ENCODE results near the gene POU2F3.

GRCh38 chr11:120327311-120327710 is 87.4 kb downstream of the POU2F3 start:
- TF ChIP-seq, protein P1, sequence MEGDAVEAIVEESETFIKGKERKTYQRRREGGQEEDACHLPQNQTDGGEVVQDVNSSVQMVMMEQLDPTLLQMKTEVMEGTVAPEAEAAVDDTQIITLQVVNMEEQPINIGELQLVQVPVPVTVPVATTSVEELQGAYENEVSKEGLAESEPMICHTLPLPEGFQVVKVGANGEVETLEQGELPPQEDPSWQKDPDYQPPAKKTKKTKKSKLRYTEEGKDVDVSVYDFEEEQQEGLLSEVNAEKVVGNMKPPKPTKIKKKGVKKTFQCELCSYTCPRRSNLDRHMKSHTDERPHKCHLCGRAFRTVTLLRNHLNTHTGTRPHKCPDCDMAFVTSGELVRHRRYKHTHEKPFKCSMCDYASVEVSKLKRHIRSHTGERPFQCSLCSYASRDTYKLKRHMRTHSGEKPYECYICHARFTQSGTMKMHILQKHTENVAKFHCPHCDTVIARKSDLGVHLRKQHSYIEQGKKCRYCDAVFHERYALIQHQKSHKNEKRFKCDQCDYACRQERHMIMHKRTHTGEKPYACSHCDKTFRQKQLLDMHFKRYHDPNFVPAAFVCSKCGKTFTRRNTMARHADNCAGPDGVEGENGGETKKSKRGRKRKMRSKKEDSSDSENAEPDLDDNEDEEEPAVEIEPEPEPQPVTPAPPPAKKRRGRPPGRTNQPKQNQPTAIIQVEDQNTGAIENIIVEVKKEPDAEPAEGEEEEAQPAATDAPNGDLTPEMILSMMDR (IDR thresholded peaks at IDR 0.05; ENCODE audit: low read depth, low read length): no peak
- TF ChIP-seq POLR2A (IDR thresholded peaks at IDR 0.05; ENCODE audit: extremely low read depth, insufficient read length): no peak
- TF ChIP-seq, protein P2, sequence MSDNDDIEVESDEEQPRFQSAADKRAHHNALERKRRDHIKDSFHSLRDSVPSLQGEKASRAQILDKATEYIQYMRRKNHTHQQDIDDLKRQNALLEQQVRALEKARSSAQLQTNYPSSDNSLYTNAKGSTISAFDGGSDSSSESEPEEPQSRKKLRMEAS (IDR thresholded peaks at IDR 0.05; ENCODE audit: low read depth, low read length): no peak

All from NB4 (cell line).